Activated CD8-positive, alpha-beta T cell treated with anti-CD3 and anti-CD28 coated beads for 36 hours (primary cell): ENCODE results near the gene IL17REL. TPM values are rescaled to one million over a fixed set of nuclear protein-coding genes. Genes with fewer than 3 reads are reported as not detected.

Experiments used
- ATAC-seq: fragments of 200-7000 bp; cut with Tn5 transposase; one replicate; pipeline ENCODE4 v1.10.0; 2021; ENCODE audit warnings: mild to moderate bottlenecking, moderate library complexity
- CTCF ChIA-PET: fragments of 350-600 bp; sonication (Branson Sonifier 250); formaldehyde crosslinking; loops from one replicate; lab custom pipeline; 2021; ENCODE audit warnings: antibody characterized with exemption; lab: Charles Lee
- POLR2A ChIA-PET: fragments of 350-600 bp; sonication (Branson Sonifier 250); formaldehyde crosslinking; loops from one replicate; lab custom pipeline; 2021; ENCODE audit warnings: antibody characterized with exemption; lab: Charles Lee
- DNase-seq: peaks from one replicate; pipeline ENCODE4 v3.0.0-alpha.2; 2020
- H3K27ac Mint-ChIP-seq: one replicate; pipeline ENCODE4 v1.8.0; 2021; ENCODE audit warnings: mild to moderate bottlenecking, mixed read lengths
- H3K27me3 Mint-ChIP-seq: one replicate; pipeline ENCODE4 v1.8.0; 2021; ENCODE audit warnings: mixed read lengths
- H3K36me3 Mint-ChIP-seq: one replicate; pipeline ENCODE4 v1.8.0; 2021; ENCODE audit warnings: low read depth, mixed read lengths
- H3K4me1 Mint-ChIP-seq: one replicate; pipeline ENCODE4 v1.8.0; 2021; ENCODE audit warnings: low read depth, mixed read lengths
- H3K4me3 Mint-ChIP-seq: one replicate; pipeline ENCODE4 v1.8.0; 2021; ENCODE audit warnings: mild to moderate bottlenecking, moderate library complexity, mixed read lengths
- H3K9me3 Mint-ChIP-seq: one replicate; pipeline ENCODE4 v1.8.0; 2021; ENCODE audit warnings: mixed read lengths
- intact Hi-C: fragments of 100-400 bp; cut with micrococcal nuclease; formaldehyde crosslinking; loops from one replicate; pipeline ENCODE4 v1.10.0; 2022
- total RNA-seq, 2 experiments: library from RNA; stranded (reverse); gene quantifications; one replicate each; pipeline ENCODE4 v1.2.3, GENCODE V29; 2021
- TF ChIP-seq, protein P1 (sequence below): fragments of 200-600 bp; IDR thresholded peaks from one replicate; pipeline ENCODE4 v1.8.0; 2022; ENCODE audit warnings: antibody characterized with exemption, mild to moderate bottlenecking

IL17REL gene
- total RNA-seq, 2 experiments from 2014 or later, result 0.14 TPM; not detected in 1

- POLR2A ChIA-PET, result interaction anchor here (0.9 kb wide), 1 partner anchor 32 kb away, joined by 3 read pairs; no protein-coding TSS in a partner anchor
- intact Hi-C loops, result no loop called here
- H3K4me1 Mint-ChIP-seq, result peaks cover 14% of the 10 kb centered on the region
Observed at GRCh38 chr22:49996119-49996517, 16.4 kb downstream of the IL17REL start.

DNA sequence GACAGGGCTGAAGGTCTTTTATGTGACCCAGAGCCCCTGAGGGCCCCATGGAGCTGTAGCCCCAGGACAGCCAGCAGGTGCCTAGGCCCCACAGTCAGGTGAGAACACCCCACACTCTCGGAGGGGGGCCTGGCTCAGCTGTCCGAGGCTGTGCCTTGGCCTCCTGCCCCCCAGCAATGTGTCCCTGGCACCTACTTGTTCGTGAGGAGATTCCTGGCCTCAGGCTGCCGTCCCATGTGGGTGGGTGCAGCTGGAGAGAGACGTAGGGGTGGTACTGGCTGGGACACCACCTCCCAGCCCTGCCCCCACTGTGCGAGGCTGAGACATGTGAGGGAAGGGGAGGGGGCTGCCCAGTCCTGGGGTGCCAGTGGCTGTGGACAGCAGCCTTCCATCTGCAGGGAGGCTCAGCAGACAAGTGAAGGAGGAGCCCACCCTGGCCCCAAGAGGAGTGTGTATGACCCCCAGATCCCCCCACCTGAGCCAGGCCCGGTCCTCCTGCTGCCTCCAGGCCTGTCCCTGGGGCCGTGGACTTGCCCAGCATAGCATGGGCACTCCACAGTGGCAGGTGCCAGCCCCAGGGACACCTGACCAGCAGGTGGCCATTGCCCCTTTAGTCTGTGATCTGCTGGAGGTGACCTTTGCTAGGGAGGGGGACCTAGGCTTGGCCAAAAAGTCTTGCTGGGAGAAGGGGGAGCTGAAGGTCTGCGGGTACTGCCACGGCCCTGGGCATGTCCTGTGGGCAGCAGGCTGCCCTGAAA, 17.0 kb downstream of the IL17REL start:
- DNase-seq (no peak), ATAC-seq (no peak)
- Mint-ChIP-seq H3K9me3 (peaks cover 9% of the 10 kb centered on the region), H3K36me3 (no peaks in the 10 kb centered on the region), H3K4me3 (no peak overlapping the region), H3K27ac (no peak overlapping the region), H3K27me3 (peaks cover 8% of the 10 kb centered on the region), H3K4me1 (peaks cover 14% of the 10 kb centered on the region)
- ChIA-PET CTCF (interaction anchor here (1.0 to 5.6 kb wide), 6 partner anchors 9 to 65 kb away, joined by 3 to 63 read pairs (median 12); partner anchors contain the start of gene IL17REL), POLR2A (interaction anchor here (1.1 kb wide), 1 partner anchor 23 kb away, joined by 3 read pairs; no protein-coding TSS in a partner anchor)
- TF ChIP-seq, protein P1, sequence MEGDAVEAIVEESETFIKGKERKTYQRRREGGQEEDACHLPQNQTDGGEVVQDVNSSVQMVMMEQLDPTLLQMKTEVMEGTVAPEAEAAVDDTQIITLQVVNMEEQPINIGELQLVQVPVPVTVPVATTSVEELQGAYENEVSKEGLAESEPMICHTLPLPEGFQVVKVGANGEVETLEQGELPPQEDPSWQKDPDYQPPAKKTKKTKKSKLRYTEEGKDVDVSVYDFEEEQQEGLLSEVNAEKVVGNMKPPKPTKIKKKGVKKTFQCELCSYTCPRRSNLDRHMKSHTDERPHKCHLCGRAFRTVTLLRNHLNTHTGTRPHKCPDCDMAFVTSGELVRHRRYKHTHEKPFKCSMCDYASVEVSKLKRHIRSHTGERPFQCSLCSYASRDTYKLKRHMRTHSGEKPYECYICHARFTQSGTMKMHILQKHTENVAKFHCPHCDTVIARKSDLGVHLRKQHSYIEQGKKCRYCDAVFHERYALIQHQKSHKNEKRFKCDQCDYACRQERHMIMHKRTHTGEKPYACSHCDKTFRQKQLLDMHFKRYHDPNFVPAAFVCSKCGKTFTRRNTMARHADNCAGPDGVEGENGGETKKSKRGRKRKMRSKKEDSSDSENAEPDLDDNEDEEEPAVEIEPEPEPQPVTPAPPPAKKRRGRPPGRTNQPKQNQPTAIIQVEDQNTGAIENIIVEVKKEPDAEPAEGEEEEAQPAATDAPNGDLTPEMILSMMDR, result no peak
- intact Hi-C loops, result no loop called here

More at GRCh38 chr22:49996119-49996517, 16.4 kb downstream of the IL17REL start:
- H3K4me3 Mint-ChIP-seq, result no peak overlapping the region
- TF ChIP-seq, protein P1, result no peak
- H3K27me3 Mint-ChIP-seq, result peaks cover 10% of the 10 kb centered on the region
- no peaks in the 10 kb centered on the region for H3K36me3 Mint-ChIP-seq
- H3K9me3 Mint-ChIP-seq, result peaks cover 6% of the 10 kb centered on the region
- DNase-seq (no peak), ATAC-seq (no peak)
- no peak overlapping the region for H3K27ac Mint-ChIP-seq
- CTCF ChIA-PET, result interaction anchor here (0.6 to 5.6 kb wide), 3 partner anchors 15 to 130 kb away, joined by 3 to 63 read pairs (median 3); no protein-coding TSS in a partner anchor

DNA sequence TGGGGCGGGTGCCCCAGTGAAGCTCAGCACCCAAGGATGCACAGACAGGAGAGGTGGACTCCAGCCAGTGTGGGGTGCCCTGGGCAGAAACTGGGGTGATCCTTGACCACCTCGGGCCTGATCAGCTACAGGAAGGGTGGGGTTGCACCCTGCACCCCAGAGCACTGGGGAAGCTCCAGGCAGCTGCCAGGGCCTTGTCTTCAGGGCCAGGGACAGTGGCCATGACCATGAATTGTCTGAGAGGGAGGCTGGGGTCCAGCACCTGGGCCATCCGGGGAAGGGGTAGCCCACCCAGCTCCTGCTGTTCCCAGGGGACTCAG, 17.6 kb downstream of the IL17REL start:
- TF ChIP-seq, protein P1, result no peak
- Mint-ChIP-seq H3K27me3 (peaks cover 8% of the 10 kb centered on the region), H3K4me3 (no peak overlapping the region), H3K36me3 (no peaks in the 10 kb centered on the region), H3K4me1 (peaks cover 14% of the 10 kb centered on the region), H3K27ac (no peak overlapping the region), H3K9me3 (peaks cover 9% of the 10 kb centered on the region)
- no peak for ATAC-seq
- no peak for DNase-seq
- POLR2A ChIA-PET, result interaction anchor here (1.1 kb wide), 1 partner anchor 23 kb away, joined by 3 read pairs; no protein-coding TSS in a partner anchor
- intact Hi-C loops, result no loop called here
- CTCF ChIA-PET, result interaction anchor here (1.0 to 5.6 kb wide), 7 partner anchors 10 to 64 kb away, joined by 3 to 63 read pairs (median 9); partner anchors contain the start of gene IL17REL

DNA sequence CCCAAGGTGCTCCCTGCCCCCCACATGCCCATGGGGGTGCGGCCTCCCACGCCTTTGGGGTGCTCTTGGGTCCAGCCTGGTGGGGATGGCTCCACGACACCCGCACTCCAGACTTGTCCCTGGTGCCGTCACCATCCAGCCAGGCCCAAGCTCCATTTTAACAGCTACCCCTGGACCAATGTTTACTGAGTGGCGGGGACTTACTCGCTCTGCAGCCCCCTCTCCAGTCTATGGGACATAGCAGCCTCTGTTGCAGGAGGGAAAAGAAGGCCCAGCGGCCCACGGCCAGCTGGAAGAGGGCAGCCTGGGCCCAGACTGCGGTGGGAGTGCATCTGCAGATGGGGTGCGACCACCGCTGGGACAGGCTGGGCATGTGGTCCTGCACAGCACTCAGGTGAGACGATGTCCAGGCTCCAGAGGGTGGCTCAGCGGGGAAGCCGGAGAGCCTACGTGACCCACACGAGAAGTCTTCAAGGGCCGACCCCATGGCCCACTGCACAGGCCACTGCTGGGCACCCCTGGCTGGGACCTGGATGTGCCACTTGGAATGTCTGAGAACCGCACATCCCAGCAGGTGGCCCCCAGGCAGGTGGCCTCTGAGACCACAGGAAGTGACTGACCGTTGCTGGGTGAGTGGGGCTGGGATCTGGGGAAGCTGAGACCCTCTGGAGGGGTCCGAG, 18.1 kb downstream of the IL17REL start:
- intact Hi-C loops, result loop anchor here (5.0 kb wide), 1 partner anchor 38 kb away; no protein-coding TSS in a partner anchor
- ATAC-seq (no peak), DNase-seq (no peak)
- Mint-ChIP-seq H3K36me3 (no peaks in the 10 kb centered on the region), H3K4me1 (peaks cover 14% of the 10 kb centered on the region), H3K27me3 (peaks cover 8% of the 10 kb centered on the region), H3K27ac (no peak overlapping the region), H3K4me3 (no peak overlapping the region), H3K9me3 (peaks cover 9% of the 10 kb centered on the region)
- POLR2A ChIA-PET, result interaction anchor here (0.8 to 1.1 kb wide), 2 partner anchors 18 to 24 kb away, joined by 3 read pairs; no protein-coding TSS in a partner anchor
- CTCF ChIA-PET, result interaction anchor here (0.7 to 5.6 kb wide), 12 partner anchors 10 to 227 kb away, joined by 3 to 63 read pairs (median 10); partner anchors contain the start of gene IL17REL
- TF ChIP-seq, protein P1, result no peak
